Measurements from ENCODE around the gene BRICD5.

BRICD5 gene

GRCh38 chr16:2178321-2179106 lies 32.1 kb downstream of the BRICD5 start:
- DNase-seq = no peak

- no peak for DNase-seq
Observed at GRCh38 chr16:2177561-2177960, 33.1 kb downstream of the BRICD5 start.

- no peak for DNase-seq
Observed at GRCh38 chr16:2177101-2177500, 33.6 kb downstream of the BRICD5 start.

- DNase-seq = no peak
Observed at GRCh38 chr16:2176047-2176446, 34.6 kb downstream of the BRICD5 start.

- no peak for DNase-seq
Observed at GRCh38 chr16:2175454-2175853, 35.2 kb downstream of the BRICD5 start.

GRCh38 chr16:2174396-2175131 lies 36.1 kb downstream of the BRICD5 start:
- DNase-seq = no peak

GRCh38 chr16:2173916-2174315 lies 36.7 kb downstream of the BRICD5 start:
- DNase-seq = no peak

GRCh38 chr16:2173366-2173765 lies 37.3 kb downstream of the BRICD5 start:
- no peak for DNase-seq

- DNase-seq = no peak
Observed at GRCh38 chr16:2172688-2173335, 37.9 kb downstream of the BRICD5 start.

- DNase-seq = no peak
Observed at GRCh38 chr16:2171601-2172178, 39.0 kb downstream of the BRICD5 start.

GRCh38 chr16:2170587-2171435 lies 39.9 kb downstream of the BRICD5 start:
- no peak for DNase-seq

- no peak for DNase-seq
Observed at GRCh38 chr16:2170080-2170479, 40.6 kb downstream of the BRICD5 start.

GRCh38 chr16:2167068-2167638 lies 43.5 kb downstream of the BRICD5 start:
- DNase-seq = no peak

- DNase-seq = no peak
Observed at GRCh38 chr16:2166263-2167067, 44.2 kb downstream of the BRICD5 start.

GRCh38 chr16:2165861-2166260 lies 44.8 kb downstream of the BRICD5 start:
- no peak for DNase-seq

- no peak for DNase-seq
Observed at GRCh38 chr16:2163211-2163881, 47.3 kb downstream of the BRICD5 start.

- no peak for DNase-seq
Observed at GRCh38 chr16:2162676-2163118, 48.0 kb downstream of the BRICD5 start.

GRCh38 chr16:2161911-2162310 lies 48.8 kb downstream of the BRICD5 start:
- DNase-seq = no peak

GRCh38 chr16:2160915-2161551 lies 49.6 kb downstream of the BRICD5 start:
- no peak for DNase-seq

All from NCI-H1436 (cell line).